OCI-LY1 (cell line): Measurements from ENCODE around the gene PHETA2.
A peak's percentile ranks its signal among the peaks of the same experiment; 100 is the strongest.
"Not testable (repeated sequence)": the region's sequence is repeated elsewhere in the genome, so short reads cannot be mapped to it uniquely, and the experiment has no call there.

Source experiments
- H2AFZ ChIP-seq: fragments of 200-600 bp; sonication (generic), shearing (Covaris generic); 2 replicates; pipeline ENCODE4 v1.6.0; 2014; ENCODE audit warnings: antibody characterized with exemption, mild to moderate bottlenecking, low read length
- H3F3A ChIP-seq: fragments of 200-600 bp; sonication (generic), shearing (Covaris generic); 2 replicates; pipeline ENCODE4 v1.6.0; 2014; ENCODE audit warnings: mild to moderate bottlenecking, antibody characterized with exemption, low read length, moderate library complexity; ENCODE audit not compliant: insufficient read depth
- H3K27ac ChIP-seq: fragments of 200-600 bp; sonication (generic); 2 replicates; pipeline ENCODE4 v1.5.1; 2014; ENCODE audit warnings: low read length, mixed run types, mild to moderate bottlenecking, low read depth; ENCODE audit not compliant: poor library complexity, severe bottlenecking
- H3K27me3 ChIP-seq: fragments of 200-600 bp; sonication (generic); 2 replicates; pipeline ENCODE4 v1.6.0; 2014; ENCODE audit warnings: antibody characterized with exemption, mild to moderate bottlenecking, low read length, moderate library complexity; ENCODE audit not compliant: insufficient read depth
- H3K36me3 ChIP-seq: fragments of 200-600 bp; sonication (generic); 2 replicates; pipeline ENCODE4 v1.6.1; 2014; ENCODE audit warnings: mild to moderate bottlenecking, antibody characterized with exemption, low read length, moderate library complexity, mixed read lengths; ENCODE audit not compliant: insufficient read depth
- H3K4me1 ChIP-seq: fragments of 200-600 bp; sonication (generic); 2 replicates; pipeline ENCODE4 v1.5.1; 2014; ENCODE audit warnings: mild to moderate bottlenecking, low read length, moderate library complexity; ENCODE audit not compliant: insufficient read depth, severe bottlenecking
- H3K4me2 ChIP-seq: fragments of 200-600 bp; sonication (generic), shearing (Covaris generic); 2 replicates; pipeline ENCODE4 v1.6.1; 2014; ENCODE audit warnings: low read length
- H3K4me3 ChIP-seq: fragments of 200-600 bp; sonication (generic); 2 replicates; pipeline ENCODE4 v1.5.1; 2014; ENCODE audit warnings: low read length, low read depth, mild to moderate bottlenecking, mixed read lengths; ENCODE audit not compliant: poor library complexity, severe bottlenecking
- H3K79me2 ChIP-seq: fragments of 200-600 bp; shearing (Covaris generic); 2 replicates; pipeline ENCODE4 v1.6.1; 2016; ENCODE audit warnings: mixed run types, low read length, mixed read lengths; ENCODE audit not compliant: insufficient read depth
- H3K9ac ChIP-seq: fragments of 200-600 bp; sonication (generic), shearing (Covaris generic); 2 replicates; pipeline ENCODE4 v1.6.1; 2014; ENCODE audit warnings: mild to moderate bottlenecking, low read length, mixed read lengths
- H3K9me2 ChIP-seq: fragments of 200-600 bp; sonication (generic), shearing (Covaris generic); 2 replicates; pipeline ENCODE4 v1.6.1; 2014; ENCODE audit warnings: low read depth, mild to moderate bottlenecking, low read length, mixed read lengths
- H3K9me3 ChIP-seq: fragments of 200-600 bp; shearing (Covaris generic); 2 replicates; pipeline ENCODE4 v1.6.1; 2014; ENCODE audit warnings: low read length, mixed read lengths
- H4K20me1 ChIP-seq: fragments of 200-600 bp; sonication (generic), shearing (Covaris generic); 2 replicates; pipeline ENCODE4 v1.6.0; 2016; ENCODE audit warnings: mild to moderate bottlenecking, low read length; ENCODE audit not compliant: insufficient read depth
- EZH2 ChIP-seq: fragments of 200-600 bp; sonication (generic), shearing (Covaris generic); IDR thresholded peaks from 2 replicates; pipeline ENCODE4 v1.8.0; 2017; ENCODE audit warnings: borderline replicate concordance, mixed run types, mild to moderate bottlenecking, antibody characterized with exemption, low read length, moderate library complexity, mixed read lengths
- TF ChIP-seq, protein P1 (sequence below): fragments of 200-600 bp; sonication (generic), shearing (Covaris generic); IDR thresholded peaks from 2 replicates; pipeline ENCODE4 v1.5.1; 2017; ENCODE audit warnings: mild to moderate bottlenecking, antibody characterized with exemption, low read length, moderate library complexity, mixed read lengths

PHETA2 gene

DNA sequence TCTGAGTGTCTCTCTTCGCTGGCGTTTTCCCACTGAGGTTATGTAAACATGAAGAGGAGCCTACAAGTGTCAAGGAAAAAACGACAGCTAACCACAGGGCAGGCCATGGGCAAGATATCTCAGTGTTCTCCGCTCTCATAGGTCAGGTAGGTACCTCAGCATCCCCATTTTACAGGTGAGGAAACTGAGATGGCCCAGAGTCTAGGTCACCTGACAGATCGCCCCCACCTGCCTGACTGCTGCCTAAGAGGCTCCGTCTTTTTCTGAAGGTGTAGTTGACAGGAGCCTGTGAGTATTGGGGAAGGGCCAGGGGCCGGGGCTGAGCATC lies 17.4 kb downstream of the PHETA2 start:
- Histone ChIP-seq H3K9me2 (no peaks in the 10 kb centered on the region), H2AFZ (0 out of 2 replicates have a peak overlapping the region, but pooled peaks have one; percentile 50), H3K4me3 (peak overlapping the region; percentile 90), H4K20me1 (no peaks in the 10 kb centered on the region), H3K4me2 (peak overlapping the region; percentile 81), H3K27me3 (no peaks in the 10 kb centered on the region), H3K79me2 (peaks cover 25% of the 10 kb centered on the region), H3F3A (no peaks in the 10 kb centered on the region), H3K36me3 (peaks cover 22% of the 10 kb centered on the region), H3K27ac (peak overlapping the region; percentile 35), H3K9me3 (peaks cover 5% of the 10 kb centered on the region; the same call in 1 of the 2 replicates), H3K4me1 (peaks cover 22% of the 10 kb centered on the region), H3K9ac (peak overlapping the region; percentile 76)
- no peak for TF ChIP-seq EZH2
- TF ChIP-seq, protein P1, sequence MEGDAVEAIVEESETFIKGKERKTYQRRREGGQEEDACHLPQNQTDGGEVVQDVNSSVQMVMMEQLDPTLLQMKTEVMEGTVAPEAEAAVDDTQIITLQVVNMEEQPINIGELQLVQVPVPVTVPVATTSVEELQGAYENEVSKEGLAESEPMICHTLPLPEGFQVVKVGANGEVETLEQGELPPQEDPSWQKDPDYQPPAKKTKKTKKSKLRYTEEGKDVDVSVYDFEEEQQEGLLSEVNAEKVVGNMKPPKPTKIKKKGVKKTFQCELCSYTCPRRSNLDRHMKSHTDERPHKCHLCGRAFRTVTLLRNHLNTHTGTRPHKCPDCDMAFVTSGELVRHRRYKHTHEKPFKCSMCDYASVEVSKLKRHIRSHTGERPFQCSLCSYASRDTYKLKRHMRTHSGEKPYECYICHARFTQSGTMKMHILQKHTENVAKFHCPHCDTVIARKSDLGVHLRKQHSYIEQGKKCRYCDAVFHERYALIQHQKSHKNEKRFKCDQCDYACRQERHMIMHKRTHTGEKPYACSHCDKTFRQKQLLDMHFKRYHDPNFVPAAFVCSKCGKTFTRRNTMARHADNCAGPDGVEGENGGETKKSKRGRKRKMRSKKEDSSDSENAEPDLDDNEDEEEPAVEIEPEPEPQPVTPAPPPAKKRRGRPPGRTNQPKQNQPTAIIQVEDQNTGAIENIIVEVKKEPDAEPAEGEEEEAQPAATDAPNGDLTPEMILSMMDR: no peak

DNA sequence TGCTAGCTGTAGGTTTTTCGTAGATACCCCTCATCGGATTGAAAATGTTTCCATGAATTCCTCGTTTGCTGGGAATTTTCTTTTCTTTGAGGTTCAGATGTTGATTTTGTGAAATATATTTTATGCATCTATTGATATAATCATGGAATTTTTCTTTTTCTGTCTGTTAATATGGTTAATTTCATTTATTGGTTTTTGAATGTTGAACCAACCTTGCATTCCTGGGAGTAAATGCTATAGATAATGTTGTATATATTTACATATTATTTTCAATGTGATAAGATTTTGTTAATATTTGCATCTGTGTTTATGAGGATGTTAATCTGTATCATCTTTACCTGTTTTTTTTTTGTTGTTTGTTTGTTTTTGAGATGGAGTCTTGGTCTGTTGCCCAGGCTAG lies 27.2 kb downstream of the PHETA2 start:
- no peak overlapping the region for H2AFZ ChIP-seq
- H3K27me3 ChIP-seq: no peaks in the 10 kb centered on the region
- TF ChIP-seq, protein P1: no peak
- TF ChIP-seq EZH2: no peak
- no peaks in the 10 kb centered on the region for H3K36me3 ChIP-seq
- H3K9ac ChIP-seq: no peak overlapping the region
- no peaks in the 10 kb centered on the region for H3K9me2 ChIP-seq
- peaks cover 19% of the 10 kb centered on the region for H3K9me3 ChIP-seq
- H3K79me2 ChIP-seq: no peaks in the 10 kb centered on the region
- H3K4me3 ChIP-seq: no peak overlapping the region
- no peak overlapping the region for H3K4me2 ChIP-seq
- H3K27ac ChIP-seq: no peak overlapping the region
- H3K4me1 ChIP-seq: no peaks in the 10 kb centered on the region
- no peaks in the 10 kb centered on the region for H3F3A ChIP-seq
- H4K20me1 ChIP-seq: no peaks in the 10 kb centered on the region

DNA sequence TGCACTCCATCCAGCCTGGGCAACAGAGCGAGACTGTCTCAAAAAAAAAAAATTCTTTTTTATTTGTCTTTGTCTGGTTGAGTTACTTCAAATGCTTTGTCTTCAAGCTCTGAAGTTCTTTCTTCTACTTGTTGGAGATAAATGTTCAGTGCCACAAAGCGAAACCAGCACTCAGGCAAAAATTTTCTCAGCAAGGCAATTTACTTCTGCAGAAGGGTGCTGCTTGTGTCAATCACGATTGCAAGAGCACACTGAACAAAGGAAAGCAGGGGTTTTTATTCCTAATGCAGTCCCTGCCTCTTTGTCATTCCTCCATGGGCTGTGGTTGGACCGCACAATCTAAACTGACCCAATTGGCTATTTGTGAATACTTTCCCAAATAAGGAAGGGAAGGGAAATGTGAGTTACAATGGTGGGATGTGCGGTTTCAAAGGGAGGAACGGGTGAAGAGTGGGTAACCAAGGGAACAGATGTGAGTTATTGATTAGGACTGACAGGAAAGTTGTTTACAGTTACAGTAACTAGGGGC lies 30.3 kb downstream of the PHETA2 start:
- not testable (repeated sequence) for H3K9me2 ChIP-seq, H4K20me1 ChIP-seq, H2AFZ ChIP-seq, H3F3A ChIP-seq, H3K27ac ChIP-seq, H3K4me3 ChIP-seq, H3K4me2 ChIP-seq, H3K36me3 ChIP-seq, H3K79me2 ChIP-seq, H3K27me3 ChIP-seq, H3K9ac ChIP-seq, H3K4me1 ChIP-seq
- H3K9me3 ChIP-seq: peaks cover 19% of the 10 kb centered on the region

DNA sequence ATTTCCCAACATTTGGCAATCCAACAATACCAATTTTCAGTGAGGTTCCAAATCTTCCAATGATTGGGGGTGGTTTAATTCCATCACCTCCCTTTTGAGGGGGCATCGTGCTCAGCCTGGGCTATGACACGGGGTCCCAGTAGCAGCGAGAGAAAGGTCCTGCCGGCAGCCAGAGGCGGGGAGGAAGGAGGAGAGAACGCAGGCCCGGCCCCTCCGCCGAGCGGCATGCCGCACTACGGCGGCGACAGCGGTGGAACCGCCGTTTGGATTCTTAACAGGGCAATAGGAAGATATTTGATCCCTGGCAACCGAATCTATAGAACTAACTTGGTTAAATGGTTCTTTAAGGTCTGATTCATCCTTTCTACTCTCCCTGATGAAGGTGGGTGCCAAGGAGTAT lies 34.8 kb downstream of the PHETA2 start:
- Histone ChIP-seq H3K9me2 (no peaks in the 10 kb centered on the region), H3K36me3 (no peaks in the 10 kb centered on the region), H3K9ac (no peak overlapping the region), H3K27me3 (no peaks in the 10 kb centered on the region), H3K4me1 (no peaks in the 10 kb centered on the region), H3K9me3 (peaks cover 7% of the 10 kb centered on the region), H3F3A (no peaks in the 10 kb centered on the region), H2AFZ (no peak overlapping the region), H3K4me2 (no peak overlapping the region), H3K27ac (no peak overlapping the region), H4K20me1 (no peaks in the 10 kb centered on the region), H3K4me3 (no peak overlapping the region), H3K79me2 (no peaks in the 10 kb centered on the region)
- TF ChIP-seq, protein P1: no peak
- no peak for TF ChIP-seq EZH2
